MV-4-11 (cell line): ENCODE results near the gene ACP4.
A peak's percentile ranks its signal among the peaks of the same experiment; 100 is the strongest.
"Not testable (repeated sequence)": the region's sequence is repeated elsewhere in the genome, so short reads cannot be mapped to it uniquely, and the experiment has no call there.

Experiments
- DNase-seq: peaks from one replicate; lab custom pipeline; 2025; lab: John Stamatoyannopoulos, UW

Gene ACP4

GRCh38 chr19:50797781-50798658 lies 7.8 kb downstream of the ACP4 start:
- no peak for DNase-seq

GRCh38 chr19:50798659-50799546 lies 8.7 kb downstream of the ACP4 start:
- no peak for DNase-seq

- DNase-seq, result no peak
Observed at GRCh38 chr19:50799547-50799851, 9.3 kb downstream of the ACP4 start.

DNA sequence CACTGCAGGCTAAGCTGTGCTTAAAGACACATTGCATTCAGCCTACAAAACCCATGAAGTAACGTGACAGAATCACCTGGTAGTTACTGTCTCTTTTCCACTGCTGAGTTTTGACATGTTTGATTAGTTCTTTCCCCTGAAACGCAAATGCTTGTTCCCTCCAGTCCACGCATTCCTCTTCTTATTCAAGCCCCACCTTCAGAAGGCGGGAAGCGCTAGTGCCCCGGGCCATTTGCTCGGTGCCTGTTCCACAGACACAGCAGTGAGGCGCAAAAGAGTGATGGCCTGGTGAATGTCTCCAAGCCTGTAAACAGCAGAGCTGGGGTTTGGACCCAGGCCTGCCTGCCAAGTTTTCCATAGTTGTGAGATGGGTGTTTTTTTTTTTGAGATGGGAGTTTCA lies 10.9 kb downstream of the ACP4 start:
- DNase-seq, result no peak

GRCh38 chr19:50803633-50804419 lies 13.6 kb downstream of the ACP4 start:
- no peak for DNase-seq

DNA sequence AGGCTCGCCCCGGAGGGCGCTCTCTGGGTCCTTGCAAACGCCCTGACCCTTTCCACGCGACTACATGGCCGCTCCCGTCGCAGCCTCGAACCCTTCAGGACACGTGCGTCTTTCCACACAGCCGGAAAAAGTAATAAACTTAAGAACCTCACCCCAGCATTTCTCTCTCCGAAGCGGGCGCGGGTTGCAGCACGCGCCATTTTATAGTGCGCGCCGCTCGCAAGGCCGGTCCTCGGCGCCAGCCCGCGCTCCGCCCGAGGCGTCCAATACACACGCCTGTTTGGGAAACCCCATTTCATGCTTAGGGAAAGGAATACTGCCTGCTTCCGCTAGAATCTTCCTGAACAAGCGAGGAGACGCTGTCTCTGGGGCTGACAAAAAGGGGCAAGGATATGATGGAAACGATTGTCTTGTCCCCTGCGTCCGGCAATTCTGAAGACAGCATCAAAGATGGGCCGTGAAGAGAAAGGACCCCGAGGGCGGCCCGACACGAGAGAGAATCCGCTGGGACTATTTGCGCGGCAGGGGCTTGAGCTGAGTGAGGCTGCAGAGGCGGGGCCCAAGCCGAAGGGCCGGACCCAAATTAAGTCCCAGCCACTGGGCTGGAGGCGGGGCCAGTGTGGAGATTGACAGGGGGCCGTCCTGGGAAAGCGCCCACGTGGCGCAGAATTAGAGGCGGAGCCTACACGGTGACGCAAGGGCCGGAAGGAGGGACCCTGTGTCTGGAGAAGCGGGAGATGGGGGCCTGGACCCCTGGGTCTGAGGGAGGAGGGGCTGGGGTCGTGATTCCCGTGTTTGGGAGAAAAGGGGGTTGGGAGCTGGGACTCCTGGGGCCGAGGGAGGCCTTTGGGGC lies 14.4 kb downstream of the ACP4 start:
- DNase-seq, result peak; percentile 100

DNA sequence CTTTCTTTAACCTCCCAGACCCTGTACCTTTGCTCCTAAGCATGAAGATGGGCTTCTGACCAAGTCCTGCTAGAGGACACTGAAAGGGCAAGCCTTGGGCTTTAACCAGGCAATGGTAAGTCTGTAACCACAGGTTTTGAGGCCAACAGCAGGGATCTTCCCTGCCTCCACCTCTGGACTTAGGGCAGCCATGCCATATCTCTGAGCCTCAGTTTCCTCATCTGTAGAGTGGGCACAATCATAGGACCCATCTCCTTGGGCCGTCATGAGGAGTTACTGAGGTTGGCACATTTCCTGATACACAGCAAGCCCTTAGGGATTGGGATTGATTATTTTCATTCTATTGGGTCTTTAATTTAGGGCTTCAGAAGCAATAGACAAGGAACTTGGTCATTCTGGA lies 18.6 kb downstream of the ACP4 start:
- no peak for DNase-seq

GRCh38 chr19:50811622-50812238 lies 21.5 kb downstream of the ACP4 start:
- not testable (repeated sequence) for DNase-seq

DNA sequence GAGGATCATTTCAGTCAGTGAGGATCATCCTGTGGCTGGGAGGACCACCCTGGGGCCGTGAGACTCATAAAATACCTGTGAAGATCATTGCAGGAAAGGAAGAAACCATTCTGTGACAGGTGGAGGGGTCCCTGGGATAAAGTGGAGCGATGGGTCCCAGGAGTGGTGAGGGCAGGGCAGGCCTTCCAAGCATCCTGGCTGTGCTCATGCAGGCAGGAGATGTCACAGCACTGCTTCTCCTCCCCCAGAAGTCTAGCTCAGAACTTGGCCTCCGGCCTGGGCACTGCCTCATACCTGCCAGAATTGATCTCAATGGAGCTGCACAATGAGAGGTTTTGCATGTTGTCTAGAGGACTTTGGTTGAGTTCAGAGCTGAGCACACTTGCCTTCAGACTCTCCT lies 22.3 kb downstream of the ACP4 start:
- DNase-seq, result no peak

DNA sequence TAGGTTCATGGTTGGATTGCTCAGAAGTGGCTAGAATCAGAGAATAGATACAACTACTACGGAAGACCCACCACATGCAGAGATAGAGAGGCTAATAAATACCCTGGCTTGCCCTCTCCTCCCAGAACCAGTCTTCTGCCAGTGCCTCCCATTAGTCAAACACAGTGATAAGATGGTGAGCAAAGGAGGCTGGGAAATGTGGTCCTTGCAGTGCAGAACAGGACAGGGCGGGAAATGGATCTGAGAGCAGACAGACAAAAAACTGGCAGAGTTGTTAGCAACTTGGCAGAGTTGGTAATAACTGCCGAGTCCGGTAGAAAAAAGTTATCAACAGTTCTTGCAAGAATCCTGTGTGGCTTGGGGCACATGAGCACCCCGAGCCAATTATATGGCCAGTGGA lies 24.7 kb downstream of the ACP4 start:
- no peak for DNase-seq

DNA sequence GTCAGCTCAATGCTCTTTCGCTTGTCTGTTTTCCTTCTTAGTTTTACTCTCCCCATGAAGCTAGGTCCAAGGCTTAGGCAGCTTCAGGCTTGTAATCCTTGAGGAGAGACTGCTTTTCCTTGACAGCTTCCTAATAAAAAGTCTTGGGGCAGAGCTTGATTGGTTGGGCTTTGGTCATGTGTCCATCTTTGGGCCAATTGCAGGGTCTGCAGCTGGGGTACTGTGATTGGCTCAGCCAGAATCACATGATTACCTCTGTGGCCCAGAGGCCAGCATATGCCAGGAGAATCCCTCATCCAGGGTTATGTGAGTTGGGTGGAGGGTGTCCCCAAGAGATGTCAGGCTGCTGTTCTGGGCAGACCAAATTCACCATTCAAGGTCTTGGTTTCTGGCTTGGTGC lies 25.2 kb downstream of the ACP4 start:
- no peak for DNase-seq

GRCh38 chr19:50817941-50818858 lies 28.0 kb downstream of the ACP4 start:
- DNase-seq, result peak; percentile 47

GRCh38 chr19:50818859-50819472 lies 28.8 kb downstream of the ACP4 start:
- DNase-seq, result no peak

DNA sequence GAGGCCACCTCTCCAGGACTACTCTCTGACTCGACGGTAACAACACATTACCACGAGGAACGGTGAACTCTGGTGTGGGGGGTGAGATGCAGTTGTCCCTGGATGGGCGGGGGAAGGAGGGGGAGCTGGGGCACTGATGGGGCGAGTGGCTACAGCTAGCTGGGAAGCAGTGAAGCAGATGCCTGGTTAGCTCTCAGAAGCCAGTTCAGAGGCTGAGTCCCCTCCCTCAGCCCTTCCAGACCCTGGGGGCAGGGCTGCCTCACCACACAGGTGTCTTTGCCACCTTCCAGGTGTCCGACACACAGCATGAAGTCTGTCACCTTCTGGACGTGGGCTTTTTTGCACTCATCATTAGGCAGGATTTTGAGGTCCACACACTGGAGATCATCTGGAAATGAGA lies 29.4 kb downstream of the ACP4 start:
- DNase-seq, result no peak

- DNase-seq, result no peak
Observed at GRCh38 chr19:50820086-50820485, 29.9 kb downstream of the ACP4 start.

DNA sequence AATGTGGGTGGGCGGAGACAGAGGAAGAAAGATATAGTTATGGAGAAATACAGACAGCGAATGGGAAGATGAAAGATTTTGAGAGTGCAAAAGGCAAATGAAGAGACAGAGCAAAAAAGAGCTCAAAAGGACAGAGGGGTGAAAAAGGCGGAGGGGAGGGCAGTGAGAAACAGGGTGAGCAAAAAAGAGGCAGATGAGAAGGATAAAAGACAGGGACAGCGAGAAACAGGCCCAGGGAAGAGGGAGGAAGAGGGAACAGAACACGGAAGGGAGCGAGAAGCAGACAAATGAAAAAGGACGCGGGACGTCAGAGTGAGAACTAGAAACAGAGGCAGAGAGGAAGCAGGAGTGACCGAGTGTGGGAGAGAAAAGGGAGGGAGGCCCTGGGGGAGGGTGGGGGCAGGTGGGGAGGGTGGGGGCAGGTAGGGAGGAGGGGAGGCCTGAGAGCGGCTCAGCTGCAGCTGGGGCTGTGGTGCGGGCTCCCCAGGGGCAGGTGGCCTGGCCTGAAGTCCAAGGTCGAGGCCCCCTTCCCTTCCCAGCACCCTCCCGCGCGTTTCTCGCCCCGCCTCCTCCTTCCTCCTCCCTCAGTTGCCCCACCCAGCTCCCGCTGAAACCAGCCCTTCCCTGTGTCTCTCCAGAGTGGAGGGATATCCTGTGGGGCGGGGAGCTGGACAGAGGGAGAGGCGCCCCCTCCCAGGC lies 30.5 kb downstream of the ACP4 start:
- no peak for DNase-seq

- no peak for DNase-seq
Observed at GRCh38 chr19:50821248-50821612, 31.0 kb downstream of the ACP4 start.

- no peak for DNase-seq
Observed at GRCh38 chr19:50821622-50822021, 31.4 kb downstream of the ACP4 start.

DNA sequence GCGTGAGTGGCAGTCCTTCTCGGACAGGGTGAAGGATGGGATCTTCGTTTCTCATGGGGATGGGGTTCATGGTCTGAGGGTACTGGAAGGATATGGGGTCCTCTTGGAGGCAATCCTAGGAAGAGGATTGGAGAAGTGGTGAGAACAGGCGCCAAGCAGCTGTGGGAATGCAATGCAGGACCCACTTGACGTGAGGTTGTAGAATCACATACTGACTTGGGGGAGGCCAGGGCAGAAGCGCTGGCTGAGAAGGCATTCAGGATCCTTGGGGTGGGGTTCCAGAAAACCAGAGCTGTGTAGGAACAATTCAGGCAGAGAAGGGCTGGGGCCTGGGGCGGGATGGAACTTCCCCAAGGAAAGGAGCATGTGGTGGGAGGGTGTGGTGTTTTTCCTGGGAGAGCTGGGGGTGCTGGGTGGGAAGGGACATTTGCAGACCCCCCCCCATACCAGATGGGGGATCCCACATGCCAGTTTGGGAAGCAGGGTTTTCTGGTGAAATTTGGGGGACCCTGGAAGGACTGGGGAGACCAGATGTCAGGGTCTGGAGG lies 32.5 kb downstream of the ACP4 start:
- DNase-seq, result no peak
